Measurements from ENCODE around the gene GLB1L3.

Gene GLB1L3

GRCh38 chr11:134275534-134276395, at the start of gene GLB1L3:
Gene GLB1L3 (plus strand): TSS chr11:134276379. CDS start chr11:134276741, 362 bp downstream.
- no peak for DNase-seq (ENCODE audit: low read depth)

GRCh38 chr11:134226806-134227325, 49.3 kb upstream of the GLB1L3 start:
- no peak for DNase-seq (ENCODE audit: low read depth)

- DNase-seq (ENCODE audit: low read depth): no peak
Observed at GRCh38 chr11:134228625-134229024, 47.6 kb upstream of the GLB1L3 start.

- DNase-seq (ENCODE audit: low read depth): no peak
Observed at GRCh38 chr11:134229126-134229790, 46.9 kb upstream of the GLB1L3 start.

GRCh38 chr11:134230339-134230738, 45.8 kb upstream of the GLB1L3 start:
- no peak for DNase-seq (ENCODE audit: low read depth)

GRCh38 chr11:134231958-134232659, 44.1 kb upstream of the GLB1L3 start:
- DNase-seq (ENCODE audit: low read depth): no peak

GRCh38 chr11:134233729-134234179, 42.4 kb upstream of the GLB1L3 start:
- no peak for DNase-seq (ENCODE audit: low read depth)

GRCh38 chr11:134235399-134235798, 40.8 kb upstream of the GLB1L3 start:
- no peak for DNase-seq (ENCODE audit: low read depth)

GRCh38 chr11:134236834-134237556, 39.2 kb upstream of the GLB1L3 start:
- DNase-seq (ENCODE audit: low read depth): no peak

GRCh38 chr11:134237557-134237922, 38.6 kb upstream of the GLB1L3 start:
- DNase-seq (ENCODE audit: low read depth): no peak

GRCh38 chr11:134238956-134239355, 37.2 kb upstream of the GLB1L3 start:
- DNase-seq (ENCODE audit: low read depth): no peak

GRCh38 chr11:134240592-134240991, 35.6 kb upstream of the GLB1L3 start:
- DNase-seq (ENCODE audit: low read depth): no peak

- no peak for DNase-seq (ENCODE audit: low read depth)
Observed at GRCh38 chr11:134242376-134242775, 33.8 kb upstream of the GLB1L3 start.

GRCh38 chr11:134243913-134244312, 32.3 kb upstream of the GLB1L3 start:
- DNase-seq (ENCODE audit: low read depth): no peak

- DNase-seq (ENCODE audit: low read depth): no peak
Observed at GRCh38 chr11:134244593-134244992, 31.6 kb upstream of the GLB1L3 start.

- DNase-seq (ENCODE audit: low read depth): no peak
Observed at GRCh38 chr11:134245434-134245833, 30.7 kb upstream of the GLB1L3 start.

- DNase-seq (ENCODE audit: low read depth): no peak
Observed at GRCh38 chr11:134246100-134246499, 30.1 kb upstream of the GLB1L3 start.

GRCh38 chr11:134246678-134247077, 29.5 kb upstream of the GLB1L3 start:
- no peak for DNase-seq (ENCODE audit: low read depth)

- no peak for DNase-seq (ENCODE audit: low read depth)
Observed at GRCh38 chr11:134248910-134249480, 27.2 kb upstream of the GLB1L3 start.

GRCh38 chr11:134250246-134250645, 25.9 kb upstream of the GLB1L3 start:
- no peak for DNase-seq (ENCODE audit: low read depth)

GRCh38 chr11:134250675-134251074, 25.5 kb upstream of the GLB1L3 start:
- DNase-seq (ENCODE audit: low read depth): no peak

Data from HS-27A (cell line).